Sciatic nerve (tissue), 2 donors: ENCODE data around the gene SLC2A5. TPM values are rescaled to one million over a fixed set of nuclear protein-coding genes. Genes with fewer than 3 reads are reported as not detected.

Source experiments
- ATAC-seq: fragments of 200-7000 bp; cut with Tn5 transposase; one replicate; pipeline ENCODE4 v1.9.1; 2020; ENCODE audit warnings: mild to moderate bottlenecking, moderate library complexity
- DNase-seq: peaks from one replicate; pipeline ENCODE4 v3.0.0-alpha.2; 2020; ENCODE audit warnings: low spot score
- intact Hi-C: fragments of 100-400 bp; cut with DNase I; formaldehyde crosslinking; loops from one replicate; pipeline ENCODE4 v1.14.2; 2022
- total RNA-seq: library from RNA; stranded (reverse); fragmentation: NEBNext Ultra II Directional; extraction: Animal tissue kit (Norgen Biotek cat#: 25700); gene quantifications from one replicate; pipeline ENCODE4 v1.2.1, GENCODE V29; 2021
- donor health status: DM: no; HTN: no; CAD: no.
- donor health status: DM: no; HTN: no; CAD: no.

Gene SLC2A5
- total RNA-seq, result 9.4 TPM

- intact Hi-C loops, result no loop called here
- ATAC-seq (peak; percentile 54), DNase-seq (no peak)
These were observed at the start of gene SLC2A5 for GRCh38 chr1:9069326-9070100. Gene SLC2A5, minus strand, starts transcription at chr1:9069635. Its CDS starts 99 bp downstream, at chr1:9069536.

GRCh38 chr1:9118186-9118585 lies 48.8 kb upstream of the SLC2A5 start:
- DNase-seq (no peak), ATAC-seq (no peak)
- intact Hi-C loops, result no loop called here

- intact Hi-C loops, result no loop called here
- DNase-seq (no peak), ATAC-seq (no peak)
These were observed 46.1 kb upstream of the SLC2A5 start for GRCh38 chr1:9115351-9116205.

- intact Hi-C loops, result loop anchor here (2.0 kb wide), 1 partner anchor 84 kb away; no protein-coding TSS in a partner anchor
- DNase-seq (no peak), ATAC-seq (no peak)
These were observed 43.8 kb upstream of the SLC2A5 start for GRCh38 chr1:9112961-9113880.

- no peak for ATAC-seq
- peak; percentile 55 for DNase-seq
- intact Hi-C loops, result loop anchor here (2.0 kb wide), 1 partner anchor 85 kb away; no protein-coding TSS in a partner anchor
These were observed 42.5 kb upstream of the SLC2A5 start for GRCh38 chr1:9111957-9112356.

GRCh38 chr1:9111357-9111691 lies 41.9 kb upstream of the SLC2A5 start:
- DNase-seq, result no peak
- ATAC-seq, result no peak
- intact Hi-C loops, result no loop called here

GRCh38 chr1:9110669-9111356 lies 41.4 kb upstream of the SLC2A5 start:
- ATAC-seq (peak; percentile 87), DNase-seq (peak; percentile 96)
- intact Hi-C loops, result no loop called here

- ATAC-seq, result no peak
- intact Hi-C loops, result no loop called here
These were observed 38.7 kb upstream of the SLC2A5 start for GRCh38 chr1:9108056-9108665.

GRCh38 chr1:9107136-9107535 lies 37.7 kb upstream of the SLC2A5 start:
- DNase-seq (no peak), ATAC-seq (peak; percentile 37)
- intact Hi-C loops, result no loop called here

More at GRCh38 chr1:9108056-9108665, 38.7 kb upstream of the SLC2A5 start:
- DNase-seq, result no peak

- intact Hi-C loops, result no loop called here
- no peak for DNase-seq
These were observed 36.9 kb upstream of the SLC2A5 start for GRCh38 chr1:9106286-9106685.

GRCh38 chr1:9105336-9105867 lies 36.0 kb upstream of the SLC2A5 start:
- ATAC-seq (no peak), DNase-seq (no peak)
- intact Hi-C loops, result no loop called here

More at GRCh38 chr1:9106286-9106685, 36.9 kb upstream of the SLC2A5 start:
- ATAC-seq, result no peak

- DNase-seq (no peak), ATAC-seq (peak; percentile 76)
- intact Hi-C loops, result no loop called here
These were observed 32.2 kb upstream of the SLC2A5 start for GRCh38 chr1:9101510-9102146.

GRCh38 chr1:9100471-9101043 lies 31.1 kb upstream of the SLC2A5 start:
- intact Hi-C loops, result no loop called here
- no peak for ATAC-seq
- DNase-seq, result no peak

GRCh38 chr1:9099555-9099954 lies 30.1 kb upstream of the SLC2A5 start:
- no peak for ATAC-seq
- intact Hi-C loops, result no loop called here
- no peak for DNase-seq

GRCh38 chr1:9097947-9098705 lies 28.7 kb upstream of the SLC2A5 start:
- intact Hi-C loops, result no loop called here
- ATAC-seq (no peak), DNase-seq (no peak)

GRCh38 chr1:9095818-9096217 lies 26.4 kb upstream of the SLC2A5 start:
- DNase-seq (no peak), ATAC-seq (no peak)
- intact Hi-C loops, result no loop called here
